Cardiac fibroblast (primary cell): ENCODE measurements around the gene ANKRD16.

Source experiments
- DNase-seq, 2 donors: peaks; one replicate each; pipeline versions ENCODE4 v3.0.0 to v3.0.0-alpha.2; 2010; ENCODE audit warnings: low read depth in 2 of 2
- H3K4me3 ChIP-seq, 2 donors: replicated peaks in 1 of 2; 1 replicate in 1 of 2; 2 replicates in 1 of 2; pipeline ENCODE4 v1.5.1; 2011; ENCODE audit warnings: low read depth in 2 of 2, low read length in 2 of 2, mild to moderate bottlenecking in 2 of 2, moderate library complexity in 1 of 2
- CTCF ChIP-seq: IDR thresholded peaks from one replicate; pipeline ENCODE4 v1.5.1; 2011; ENCODE audit warnings: low read depth, mild to moderate bottlenecking, low read length, inconsistent platforms

The ANKRD16 gene

GRCh38 chr10:5897504-5897903 is 7.8 kb upstream of the ANKRD16 start:
- no peak for TF ChIP-seq CTCF
- no peak for DNase-seq
- no peak overlapping the region for H3K4me3 ChIP-seq

- DNase-seq: no peak
- no peak for TF ChIP-seq CTCF
- H3K4me3 ChIP-seq: no peak overlapping the region
Measured at GRCh38 chr10:5897053-5897340, 7.3 kb upstream of the ANKRD16 start.

- H3K4me3 ChIP-seq: no peak overlapping the region
- TF ChIP-seq CTCF: no peak
- no peak for DNase-seq
Measured at GRCh38 chr10:5896208-5897052, 6.7 kb upstream of the ANKRD16 start.

- no peak for TF ChIP-seq CTCF
- DNase-seq: no peak
- no peak overlapping the region for H3K4me3 ChIP-seq
Measured at GRCh38 chr10:5895804-5896203, 6.1 kb upstream of the ANKRD16 start.

- no peak for TF ChIP-seq CTCF
- no peak for DNase-seq
- H3K4me3 ChIP-seq: no peak overlapping the region
Measured at GRCh38 chr10:5895365-5895764, 5.7 kb upstream of the ANKRD16 start.

- H3K4me3 ChIP-seq: no peak overlapping the region
- TF ChIP-seq CTCF: no peak
- DNase-seq: no peak
Measured at GRCh38 chr10:5894873-5895272, 5.2 kb upstream of the ANKRD16 start.

GRCh38 chr10:5894403-5894802 is 4.7 kb upstream of the ANKRD16 start:
- no peak for TF ChIP-seq CTCF
- no peak for DNase-seq
- H3K4me3 ChIP-seq: no peak overlapping the region
